Peyer's patch (tissue), 4 donors: ENCODE results near the gene ARNT2. TPM values are rescaled to one million over a fixed set of nuclear protein-coding genes. Genes with fewer than 3 reads are reported as not detected.

Experiments used
- DNase-seq, 3 donors: peaks; one replicate each; pipeline ENCODE4 v3.0.0-alpha.2; 2017 to 2019
- H3K27ac ChIP-seq, 4 donors: fragments of 200-600 bp; sonication (generic); one replicate each; pipeline ENCODE4 v1.5.1; 2016 to 2019
- H3K27me3 ChIP-seq, 2 donors: fragments of 200-600 bp; sonication (generic); one replicate each; pipeline ENCODE4 v1.5.1; 2019
- H3K36me3 ChIP-seq, 3 donors: fragments of 200-600 bp; sonication (generic); one replicate each; pipeline ENCODE4 v1.5.1; 2016 to 2019
- H3K4me1 ChIP-seq, 4 donors: fragments of 200-600 bp; sonication (generic); one replicate each; pipeline ENCODE4 v1.5.1; 2016 to 2019
- H3K4me3 ChIP-seq, 4 donors: fragments of 200-600 bp; sonication (generic); 1 replicate in 3 of 4; 2 replicates in 1 of 4; pipeline ENCODE4 v1.5.1; 2016 to 2019; ENCODE audit warnings: mild to moderate bottlenecking in 1 of 4
- H3K9me3 ChIP-seq, 4 donors: fragments of 200-600 bp; sonication (generic); one replicate each; pipeline ENCODE4 v1.5.1; 2016 to 2019; ENCODE audit warnings: mild to moderate bottlenecking in 1 of 4
- POLR2A ChIP-seq, 2 donors: fragments of 450-650 bp; IDR thresholded peaks; one replicate each; pipeline ENCODE4 v1.5.1; 2017; ENCODE audit warnings: antibody characterized with exemption in 2 of 2, mild to moderate bottlenecking in 2 of 2, moderate library complexity in 2 of 2
- total RNA-seq, 4 donors: library from RNA; depleted of rRNA; stranded (reverse); fragments of >200 nt; gene quantifications; one replicate each; pipeline ENCODE4 v1.1.0, GENCODE V29; 2016
- TF ChIP-seq, protein P1 (sequence below), 6 experiments: fragments of 450-650 bp in 4 of 6; fragments of 200-600 bp in 2 of 6; sonication (generic) in 1 of 6; IDR thresholded peaks; one replicate each; pipeline ENCODE4 v1.5.1; 2017 to 2019; ENCODE audit warnings: antibody characterized with exemption in 6 of 6, mild to moderate bottlenecking in 3 of 6, moderate library complexity in 1 of 6

The ARNT2 gene
- total RNA-seq, 4 donors from 2014 or later: 2.5 to 10.3 (median 4.5) TPM

- no peak for TF ChIP-seq POLR2A (IDR thresholded peaks at IDR 0.05)
- TF ChIP-seq, protein P1, sequence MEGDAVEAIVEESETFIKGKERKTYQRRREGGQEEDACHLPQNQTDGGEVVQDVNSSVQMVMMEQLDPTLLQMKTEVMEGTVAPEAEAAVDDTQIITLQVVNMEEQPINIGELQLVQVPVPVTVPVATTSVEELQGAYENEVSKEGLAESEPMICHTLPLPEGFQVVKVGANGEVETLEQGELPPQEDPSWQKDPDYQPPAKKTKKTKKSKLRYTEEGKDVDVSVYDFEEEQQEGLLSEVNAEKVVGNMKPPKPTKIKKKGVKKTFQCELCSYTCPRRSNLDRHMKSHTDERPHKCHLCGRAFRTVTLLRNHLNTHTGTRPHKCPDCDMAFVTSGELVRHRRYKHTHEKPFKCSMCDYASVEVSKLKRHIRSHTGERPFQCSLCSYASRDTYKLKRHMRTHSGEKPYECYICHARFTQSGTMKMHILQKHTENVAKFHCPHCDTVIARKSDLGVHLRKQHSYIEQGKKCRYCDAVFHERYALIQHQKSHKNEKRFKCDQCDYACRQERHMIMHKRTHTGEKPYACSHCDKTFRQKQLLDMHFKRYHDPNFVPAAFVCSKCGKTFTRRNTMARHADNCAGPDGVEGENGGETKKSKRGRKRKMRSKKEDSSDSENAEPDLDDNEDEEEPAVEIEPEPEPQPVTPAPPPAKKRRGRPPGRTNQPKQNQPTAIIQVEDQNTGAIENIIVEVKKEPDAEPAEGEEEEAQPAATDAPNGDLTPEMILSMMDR (IDR thresholded peaks at IDR 0.05): no peak
- Histone ChIP-seq H3K27ac (no peak overlapping the region), H3K36me3 (no peaks in the 10 kb centered on the region), H3K9me3 (no peaks in the 10 kb centered on the region), H3K27me3 (no peaks in the 10 kb centered on the region), H3K4me3 (no peak overlapping the region), H3K4me1 (no peaks in the 10 kb centered on the region)
- DNase-seq: no peak
Observed at GRCh38 chr15:80565398-80565797, 161.2 kb downstream of the ARNT2 start.

- TF ChIP-seq, protein P1 (IDR thresholded peaks at IDR 0.05): no peak
- H3K36me3 ChIP-seq: no peaks in the 10 kb centered on the region
- H3K4me3 ChIP-seq: no peak overlapping the region
- no peak for DNase-seq
- no peaks in the 10 kb centered on the region for H3K9me3 ChIP-seq
- no peaks in the 10 kb centered on the region for H3K27me3 ChIP-seq
- H3K4me1 ChIP-seq: no peaks in the 10 kb centered on the region
- no peak overlapping the region for H3K27ac ChIP-seq
Observed at GRCh38 chr15:80565988-80566387, 161.8 kb downstream of the ARNT2 start.

- no peaks in the 10 kb centered on the region for H3K4me1 ChIP-seq
- no peaks in the 10 kb centered on the region for H3K36me3 ChIP-seq
- H3K9me3 ChIP-seq: no peaks in the 10 kb centered on the region
- H3K4me3 ChIP-seq: no peak overlapping the region
- peak in 2 of 3 donors; percentile 17 to 76 for DNase-seq
- no peaks in the 10 kb centered on the region for H3K27me3 ChIP-seq
- no peak for TF ChIP-seq POLR2A (IDR thresholded peaks at IDR 0.05)
- TF ChIP-seq, protein P1 (IDR thresholded peaks at IDR 0.05): peak in 4 of 6 experiments; percentile 50 to 83 (median 79)
- H3K27ac ChIP-seq: no peak overlapping the region
Observed at GRCh38 chr15:80567721-80568157, 163.6 kb downstream of the ARNT2 start.

- no peak for DNase-seq
- Histone ChIP-seq H3K27ac (no peak overlapping the region), H3K27me3 (no peaks in the 10 kb centered on the region), H3K4me1 (no peaks in the 10 kb centered on the region), H3K36me3 (no peaks in the 10 kb centered on the region), H3K9me3 (no peaks in the 10 kb centered on the region), H3K4me3 (no peak overlapping the region)
- no peak for TF ChIP-seq POLR2A (IDR thresholded peaks at IDR 0.05)
- TF ChIP-seq, protein P1 (IDR thresholded peaks at IDR 0.05): no peak
Observed at GRCh38 chr15:80568298-80568697, 164.1 kb downstream of the ARNT2 start.

DNA sequence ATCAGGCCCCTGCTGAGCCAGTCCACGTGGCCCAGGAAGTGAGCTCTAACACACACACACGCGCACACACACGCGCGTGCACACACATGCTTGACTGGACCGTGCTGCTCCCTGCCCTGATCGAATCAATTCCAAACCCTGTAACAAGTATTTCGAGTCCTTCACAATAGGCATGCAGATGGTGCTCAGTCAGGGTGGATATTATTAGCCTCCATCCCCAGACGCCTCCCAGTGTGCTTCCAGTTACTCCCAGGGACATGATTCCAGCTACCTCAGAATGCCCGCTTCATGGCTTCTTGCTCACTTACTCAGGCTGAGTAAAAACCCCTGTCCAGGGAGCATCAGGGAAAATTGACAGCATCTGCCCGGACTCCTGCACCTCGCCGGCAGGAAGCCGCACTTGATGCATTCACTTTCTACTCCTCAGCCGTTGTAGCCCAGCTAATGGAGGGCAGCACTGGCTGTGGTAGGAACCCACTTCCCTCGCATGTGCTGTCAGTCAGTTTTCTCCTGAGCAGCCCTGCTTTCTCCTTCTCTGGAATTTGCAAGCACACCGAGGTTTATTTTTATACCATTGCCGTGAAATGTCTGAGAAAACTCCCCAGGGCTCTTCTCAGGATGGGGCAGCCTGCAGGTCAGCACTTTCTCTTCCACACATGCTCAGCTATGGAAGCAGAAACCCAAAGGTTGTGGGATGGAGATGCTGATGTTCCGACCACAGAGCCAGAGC is 164.9 kb downstream of the ARNT2 start:
- Histone ChIP-seq H3K9me3 (no peaks in the 10 kb centered on the region), H3K4me1 (no peaks in the 10 kb centered on the region), H3K27me3 (no peaks in the 10 kb centered on the region), H3K4me3 (no peak overlapping the region), H3K27ac (no peak overlapping the region), H3K36me3 (no peaks in the 10 kb centered on the region)
- DNase-seq: peak in 1 of 3 donors; percentile 1
- TF ChIP-seq, protein P1 (IDR thresholded peaks at IDR 0.05): no peak
- no peak for TF ChIP-seq POLR2A (IDR thresholded peaks at IDR 0.05)
